Mesenchymal stem cell (in vitro differentiated cells and primary cell): ENCODE measurements around the gene EML5. TPM values are rescaled to one million over a fixed set of nuclear protein-coding genes. Genes with fewer than 3 reads are reported as not detected.
A peak's percentile ranks its signal among the peaks of the same experiment; 100 is the strongest.

Experiments used
- DNase-seq: peaks from one replicate; pipeline ENCODE4 v3.0.0-alpha.2; 2013
- H2AFZ ChIP-seq: one replicate; pipeline ENCODE4 v1.6.1; 2013; ENCODE audit warnings: low read depth, mild to moderate bottlenecking, control low read depth, inconsistent platforms, low read length, moderate library complexity
- H2AK5ac ChIP-seq: 2 replicates; pipeline ENCODE4 v1.6.1; 2013; ENCODE audit warnings: low read length, moderate library complexity, mild to moderate bottlenecking, inconsistent platforms; ENCODE audit not compliant: severe bottlenecking
- H2BK120ac ChIP-seq: one replicate; pipeline ENCODE4 v1.6.1; 2013; ENCODE audit warnings: low read depth, mild to moderate bottlenecking, inconsistent platforms, low read length, moderate library complexity
- H2BK12ac ChIP-seq, 2 experiments: one replicate each; pipeline ENCODE4 v1.6.1; 2013; ENCODE audit warnings: inconsistent platforms in 2 of 2, low read length in 2 of 2, mild to moderate bottlenecking in 2 of 2, moderate library complexity in 2 of 2, control low read depth in 1 of 2
- H2BK15ac ChIP-seq: one replicate; pipeline ENCODE4 v1.6.1; 2013; ENCODE audit warnings: mild to moderate bottlenecking, low read depth, inconsistent platforms; ENCODE audit not compliant: poor library complexity, severe bottlenecking
- H2BK5ac ChIP-seq: 2 replicates; pipeline ENCODE4 v1.6.1; 2013; ENCODE audit warnings: low read depth, mild to moderate bottlenecking, low read length, control low read depth, inconsistent platforms; ENCODE audit not compliant: poor library complexity, severe bottlenecking
- H3K14ac ChIP-seq, 2 experiments: one replicate each; pipeline ENCODE4 v1.6.1; 2013; ENCODE audit warnings: inconsistent platforms in 2 of 2, low read length in 2 of 2, control low read depth in 1 of 2, mild to moderate bottlenecking in 1 of 2, moderate library complexity in 1 of 2
- H3K18ac ChIP-seq, 2 experiments: one replicate each; pipeline ENCODE4 v1.6.1; 2013; ENCODE audit warnings: inconsistent platforms in 2 of 2, low read length in 2 of 2, control low read depth in 1 of 2, low read depth in 1 of 2, mild to moderate bottlenecking in 1 of 2
- H3K23ac ChIP-seq, 2 experiments: one replicate each; pipeline ENCODE4 v1.6.1; 2013; ENCODE audit warnings: inconsistent platforms in 2 of 2, low read length in 2 of 2, mild to moderate bottlenecking in 2 of 2, moderate library complexity in 2 of 2, control low read depth in 1 of 2
- H3K27ac ChIP-seq: 2 replicates; pipeline ENCODE4 v1.5.1; 2013; ENCODE audit warnings: mild to moderate bottlenecking, moderate library complexity, low read length, control low read depth, inconsistent platforms; ENCODE audit not compliant: poor library complexity, severe bottlenecking
- H3K27me3 ChIP-seq, 2 experiments: 2 replicates each; pipeline versions ENCODE4 v1.6.1 to v1.7.0; 2013; ENCODE audit warnings: low read length in 2 of 2, mild to moderate bottlenecking in 2 of 2, moderate library complexity in 2 of 2, control low read depth in 1 of 2, inconsistent platforms in 1 of 2; ENCODE audit not compliant: control insufficient read depth in 1 of 2, insufficient read depth in 1 of 2
- H3K36me3 ChIP-seq, 2 experiments: 2 replicates each; pipeline versions ENCODE4 v1.6.1 to v1.7.0; 2013; ENCODE audit warnings: low read length in 2 of 2, control low read depth in 1 of 2, inconsistent platforms in 1 of 2, low read depth in 1 of 2, mild to moderate bottlenecking in 1 of 2; ENCODE audit not compliant: insufficient read depth in 2 of 2, control insufficient read depth in 1 of 2
- H3K4ac ChIP-seq, 2 experiments: one replicate each; pipeline ENCODE4 v1.6.1; 2013; ENCODE audit warnings: inconsistent platforms in 2 of 2, low read length in 2 of 2, mild to moderate bottlenecking in 2 of 2, moderate library complexity in 2 of 2, control low read depth in 1 of 2, low read depth in 1 of 2
- H3K4me1 ChIP-seq: 2 replicates; pipeline ENCODE4 v1.6.1; 2013; ENCODE audit warnings: low read depth, low read length, control low read depth; ENCODE audit not compliant: control insufficient read depth, insufficient read depth
- H3K4me2 ChIP-seq: 2 replicates; pipeline ENCODE4 v1.6.1; 2013; ENCODE audit warnings: low read length, mild to moderate bottlenecking, inconsistent platforms; ENCODE audit not compliant: poor library complexity, severe bottlenecking
- H3K4me3 ChIP-seq, 2 experiments: 2 replicates each; pipeline versions ENCODE4 v1.5.1 to v1.7.0; 2013; ENCODE audit warnings: low read length in 2 of 2, mild to moderate bottlenecking in 2 of 2, control low read depth in 1 of 2, low read depth in 1 of 2; ENCODE audit not compliant: insufficient read depth in 1 of 2
- H3K79me1 ChIP-seq: replicated peaks from 2 replicates; pipeline ENCODE4 v1.6.1; 2013; ENCODE audit warnings: mild to moderate bottlenecking, control low read depth, low read length, inconsistent platforms; ENCODE audit not compliant: poor library complexity, severe bottlenecking
- H3K9ac ChIP-seq: 2 replicates; pipeline ENCODE4 v1.7.0; 2013; ENCODE audit warnings: mild to moderate bottlenecking, low read length, moderate library complexity
- H3K9me3 ChIP-seq: 2 replicates; pipeline ENCODE4 v1.7.0; 2013; ENCODE audit warnings: mild to moderate bottlenecking, low read length; ENCODE audit not compliant: control insufficient read depth
- H4K8ac ChIP-seq: one replicate; pipeline ENCODE4 v1.6.1; 2013; ENCODE audit warnings: inconsistent platforms, mild to moderate bottlenecking, low read length, moderate library complexity
- H4K91ac ChIP-seq: one replicate; pipeline ENCODE4 v1.6.1; 2013; ENCODE audit warnings: mild to moderate bottlenecking, low read length, inconsistent platforms
- whole genome bisulfite sequencing: methylation state at CpG from one replicate; pipeline ENCODE4 v1.1.7; 2013; ENCODE audit warnings: mixed read lengths; 5-methylcytosine and 5-hydroxymethylcytosine counted together
- small RNA-seq: library from polyadenylated mRNA; stranded (forward); fragments of <200 nt; extraction: miRNeasy Mini kit (QIAGEN cat#:217004); gene quantifications from one replicate; pipeline ENCODE3, GENCODE V24; 2013; ENCODE audit warnings: low read depth

EML5 gene

GRCh38 chr14:88562532-88562830 lies 230.3 kb downstream of the EML5 start:
- Histone ChIP-seq H4K8ac (no peak overlapping the region), H3K9me3 (no peaks in the 10 kb centered on the region), H3K14ac (no peak overlapping the region), H3K18ac (no peak overlapping the region), H2BK120ac (no peak overlapping the region), H3K4ac (no peak overlapping the region), H2BK5ac (no peak overlapping the region), H2AK5ac (no peak overlapping the region), H3K27me3 (no peaks in the 10 kb centered on the region), H2BK15ac (no peak overlapping the region), H3K4me2 (peak overlapping the region; percentile 82), H3K4me1 (peaks cover 4% of the 10 kb centered on the region), H4K91ac (no peak overlapping the region), H3K36me3 (peaks cover 3 to 10% of the 10 kb centered on the region in 2 experiments), H3K4me3 (peak overlapping the region; percentile 83 to 93), H2BK12ac (no peak overlapping the region), H2AFZ (peak overlapping the region; percentile 36), H3K79me1 (peaks cover 4% of the 10 kb centered on the region), H3K9ac (peak overlapping the region; percentile 94), H3K23ac (no peak overlapping the region), H3K27ac (no peak overlapping the region)
- DNase-seq = no peak
- 55% methylated on average over 5 of the region's 5 CpGs for WGBS

Small RNAs within 50 kb of the gene (small RNA-seq; reads per million reads assigned to genes)
- gene RF00019 (not detected), gene RNU4-92P (not detected)
